Activated T-cell treated with anti-CD3 and anti-CD28 coated beads, Interleukin-2, amount 50 U/mL, for 4 hours (primary cell): ENCODE data around the gene DSCAML1. TPM values are rescaled to one million over a fixed set of nuclear protein-coding genes. Genes with fewer than 3 reads are reported as not detected.

Experiments used
- ATAC-seq, 2 donors: fragments of 200-7000 bp; cut with Tn5 transposase; one replicate each; pipeline ENCODE4 v1.10.0; 2021
- DNase-seq: peaks from one replicate; pipeline ENCODE4 v3.0.0-alpha.2; 2020
- H3K27me3 Mint-ChIP-seq: one replicate; pipeline ENCODE4 v1.8.0; 2021; ENCODE audit warnings: low read depth, mixed read lengths
- H3K36me3 Mint-ChIP-seq: one replicate; pipeline ENCODE4 v1.8.0; 2022; ENCODE audit warnings: mixed read lengths; ENCODE audit not compliant: insufficient read depth
- H3K4me1 Mint-ChIP-seq: one replicate; pipeline ENCODE4 v1.8.0; 2021; ENCODE audit warnings: low read depth, mixed read lengths
- H3K4me3 Mint-ChIP-seq: one replicate; pipeline ENCODE4 v1.8.0; 2021; ENCODE audit warnings: mild to moderate bottlenecking, moderate library complexity, mixed read lengths
- H3K9me3 Mint-ChIP-seq: one replicate; pipeline ENCODE4 v1.8.0; 2021; ENCODE audit warnings: mixed read lengths
- total RNA-seq, 3 donors: library from RNA; stranded (reverse); gene quantifications; one replicate each; pipeline ENCODE4 v1.2.1, GENCODE V29; 2021

Gene DSCAML1
- total RNA-seq, 3 donors from 2014 or later: not detected

DNA sequence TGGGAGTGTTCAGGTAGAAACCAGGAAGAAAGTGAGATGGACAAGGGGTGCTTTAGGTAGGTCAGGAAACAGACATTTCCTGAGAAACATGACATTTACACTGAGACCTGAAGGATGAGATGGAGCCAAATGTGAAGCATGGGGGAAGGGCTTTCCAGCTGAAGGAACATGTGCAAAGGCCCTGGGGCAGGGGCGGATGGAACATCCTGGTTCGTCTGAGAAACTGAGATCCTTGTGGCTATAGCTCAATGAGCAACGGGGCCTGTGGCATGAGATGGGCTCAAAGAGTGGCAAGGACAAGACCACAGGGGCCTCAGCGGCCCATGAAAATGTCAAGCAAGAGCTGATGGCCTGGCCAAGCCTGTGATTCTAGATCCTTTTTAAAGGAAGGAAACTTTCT lies 127.4 kb downstream of the DSCAML1 start:
- DNase-seq (no peak), ATAC-seq (no peak)
- peaks cover 8% of the 10 kb centered on the region for H3K27me3 Mint-ChIP-seq
- H3K4me1 Mint-ChIP-seq: no peaks in the 10 kb centered on the region
- H3K4me3 Mint-ChIP-seq: no peak overlapping the region
- H3K36me3 Mint-ChIP-seq: no peaks in the 10 kb centered on the region
- H3K9me3 Mint-ChIP-seq: no peaks in the 10 kb centered on the region

DNA sequence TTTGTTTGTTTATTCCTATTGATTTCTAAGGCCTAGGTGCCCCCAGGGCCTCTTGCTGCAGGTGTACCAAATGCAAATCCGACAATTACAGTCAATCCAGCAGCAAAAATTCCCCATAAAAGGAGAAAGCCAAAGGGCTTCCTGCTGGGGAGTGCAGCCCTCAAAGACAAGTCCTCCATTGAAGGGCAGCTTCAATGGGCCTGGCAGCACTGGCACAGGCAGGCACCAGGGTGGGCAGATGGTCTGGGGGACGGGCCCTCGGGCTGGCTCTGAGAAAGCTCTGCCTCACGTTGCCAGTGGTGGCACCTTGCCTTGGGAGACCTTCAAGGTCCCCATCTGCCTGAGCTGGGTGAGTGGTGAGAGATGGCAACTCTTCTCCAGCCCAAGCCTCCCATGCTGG lies 128.0 kb downstream of the DSCAML1 start:
- Mint-ChIP-seq H3K4me1 (no peaks in the 10 kb centered on the region), H3K4me3 (no peak overlapping the region), H3K27me3 (peaks cover 7% of the 10 kb centered on the region), H3K9me3 (no peaks in the 10 kb centered on the region), H3K36me3 (no peaks in the 10 kb centered on the region)
- DNase-seq (no peak), ATAC-seq (no peak)

DNA sequence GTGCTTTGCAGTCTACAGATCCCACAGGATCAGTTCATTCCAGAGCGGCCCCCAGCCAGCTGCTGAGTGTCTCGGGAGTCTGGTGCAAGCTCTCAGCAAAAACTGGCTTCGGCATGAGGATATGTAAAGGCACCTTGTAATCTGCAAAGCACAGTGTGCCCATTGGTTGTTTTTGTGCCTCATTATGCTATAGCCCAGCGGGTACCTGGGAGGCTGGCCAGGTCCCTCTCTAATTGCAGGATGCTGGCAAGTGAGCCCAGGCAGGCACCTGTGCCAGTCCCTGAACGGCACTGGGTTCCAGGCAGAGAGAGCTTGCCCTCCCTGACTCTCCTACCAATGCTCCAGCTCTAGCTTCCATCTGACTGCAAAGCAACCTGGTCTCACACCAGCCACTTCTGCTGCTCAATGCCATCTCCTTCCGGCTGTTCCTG lies 128.7 kb downstream of the DSCAML1 start:
- no peak for DNase-seq
- Mint-ChIP-seq H3K4me3 (no peak overlapping the region), H3K9me3 (no peaks in the 10 kb centered on the region), H3K27me3 (peaks cover 8% of the 10 kb centered on the region), H3K4me1 (no peaks in the 10 kb centered on the region), H3K36me3 (no peaks in the 10 kb centered on the region)
- ATAC-seq: no peak

DNA sequence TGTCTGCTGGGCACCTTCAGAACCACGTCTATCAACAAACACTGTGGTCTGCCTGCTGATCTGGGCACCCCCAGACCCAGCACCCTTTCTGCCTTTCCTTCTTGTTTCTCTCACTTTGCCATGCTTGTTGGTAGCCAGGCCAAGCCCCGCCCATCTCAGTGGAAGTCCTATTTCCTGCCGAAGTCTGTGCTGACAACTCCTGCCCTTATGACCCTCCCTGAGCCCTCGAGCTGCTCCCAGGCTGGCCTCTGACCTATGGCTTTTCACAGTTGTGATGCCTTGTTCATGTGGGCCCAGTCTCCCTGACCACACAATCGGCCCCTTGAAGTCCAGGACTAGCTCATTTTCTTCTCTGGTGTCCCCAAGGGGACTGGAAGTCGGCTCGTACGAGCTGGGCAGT lies 132.1 kb downstream of the DSCAML1 start:
- DNase-seq: no peak
- peaks cover 5% of the 10 kb centered on the region for H3K27me3 Mint-ChIP-seq
- no peaks in the 10 kb centered on the region for H3K36me3 Mint-ChIP-seq
- ATAC-seq: no peak
- no peaks in the 10 kb centered on the region for H3K9me3 Mint-ChIP-seq
- no peaks in the 10 kb centered on the region for H3K4me1 Mint-ChIP-seq
- no peak overlapping the region for H3K4me3 Mint-ChIP-seq

DNA sequence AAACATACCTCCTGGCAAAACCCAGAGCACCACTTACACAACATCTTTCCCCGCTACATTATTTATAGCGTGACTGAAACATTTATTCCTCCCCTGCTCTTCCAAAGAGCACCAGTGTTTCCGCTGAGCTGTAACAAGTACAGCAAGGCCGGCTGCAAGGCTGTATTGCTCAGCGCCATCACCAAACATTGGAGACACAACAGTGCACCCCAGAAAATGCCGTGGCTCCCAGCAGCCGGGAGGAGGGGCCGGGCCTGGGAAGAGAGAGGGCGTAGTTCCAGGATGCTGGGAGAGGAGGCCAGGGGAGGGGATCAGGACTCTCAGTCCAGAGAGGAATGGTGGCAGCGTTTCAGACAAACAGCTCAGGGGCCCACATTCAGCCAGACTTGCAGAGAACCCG lies 133.2 kb downstream of the DSCAML1 start:
- Mint-ChIP-seq H3K36me3 (no peaks in the 10 kb centered on the region), H3K27me3 (peaks cover 5% of the 10 kb centered on the region), H3K4me3 (no peak overlapping the region), H3K4me1 (no peaks in the 10 kb centered on the region), H3K9me3 (no peaks in the 10 kb centered on the region)
- ATAC-seq (no peak), DNase-seq (no peak)

DNA sequence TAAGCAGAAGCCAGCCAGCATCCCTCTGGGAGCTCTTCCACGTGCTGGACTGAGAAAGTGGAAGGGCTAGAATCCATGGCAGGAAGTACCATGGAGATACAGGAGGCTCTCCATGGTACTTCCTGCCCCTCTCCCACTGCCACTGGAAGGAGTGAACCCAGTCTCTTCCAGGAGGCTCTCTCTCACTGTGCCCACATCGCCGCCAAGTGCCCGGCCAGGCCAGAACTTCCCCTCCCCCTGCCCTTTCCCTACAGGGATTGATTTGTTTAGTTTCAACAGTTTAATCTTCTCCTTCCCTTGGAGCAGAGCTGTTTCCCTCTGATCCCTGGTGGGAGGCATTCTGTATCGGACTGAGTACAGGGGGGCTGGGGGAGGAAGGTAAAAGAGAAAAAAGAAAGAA lies 133.6 kb downstream of the DSCAML1 start:
- Mint-ChIP-seq H3K27me3 (peaks cover 5% of the 10 kb centered on the region), H3K4me3 (no peak overlapping the region), H3K36me3 (no peaks in the 10 kb centered on the region), H3K9me3 (no peaks in the 10 kb centered on the region), H3K4me1 (no peaks in the 10 kb centered on the region)
- DNase-seq (no peak), ATAC-seq (no peak)

DNA sequence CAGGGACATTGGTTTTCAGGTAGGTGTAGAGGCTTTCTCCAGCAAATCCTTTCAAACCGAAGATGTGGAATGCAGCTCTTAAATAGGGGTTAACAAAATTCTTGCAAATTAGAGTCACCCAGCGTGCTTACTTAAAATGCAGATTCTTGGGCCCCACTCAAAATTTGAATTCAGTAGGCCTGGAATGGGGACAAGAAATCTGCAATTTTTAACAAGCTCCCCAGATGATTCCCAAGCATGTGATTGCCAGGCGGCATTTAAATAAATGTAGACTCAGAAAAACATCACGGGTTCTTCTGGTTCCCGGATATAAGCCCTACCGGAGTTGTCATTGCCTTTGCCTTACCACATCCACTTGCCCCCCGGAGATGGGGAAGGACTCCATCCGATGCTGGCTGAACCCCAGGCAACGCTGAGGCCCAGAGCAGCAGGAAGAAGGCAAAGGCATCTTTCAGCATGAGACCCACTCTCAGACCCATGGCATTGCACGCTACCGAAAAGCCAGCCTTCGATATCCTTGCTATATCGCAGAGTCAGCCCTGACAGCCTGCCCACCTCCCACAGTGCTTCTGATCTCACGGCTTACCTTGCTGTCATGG lies 134.2 kb downstream of the DSCAML1 start:
- no peaks in the 10 kb centered on the region for H3K4me1 Mint-ChIP-seq
- no peaks in the 10 kb centered on the region for H3K36me3 Mint-ChIP-seq
- DNase-seq (no peak), ATAC-seq (no peak)
- no peak overlapping the region for H3K4me3 Mint-ChIP-seq
- H3K27me3 Mint-ChIP-seq: peaks cover 7% of the 10 kb centered on the region
- no peaks in the 10 kb centered on the region for H3K9me3 Mint-ChIP-seq

DNA sequence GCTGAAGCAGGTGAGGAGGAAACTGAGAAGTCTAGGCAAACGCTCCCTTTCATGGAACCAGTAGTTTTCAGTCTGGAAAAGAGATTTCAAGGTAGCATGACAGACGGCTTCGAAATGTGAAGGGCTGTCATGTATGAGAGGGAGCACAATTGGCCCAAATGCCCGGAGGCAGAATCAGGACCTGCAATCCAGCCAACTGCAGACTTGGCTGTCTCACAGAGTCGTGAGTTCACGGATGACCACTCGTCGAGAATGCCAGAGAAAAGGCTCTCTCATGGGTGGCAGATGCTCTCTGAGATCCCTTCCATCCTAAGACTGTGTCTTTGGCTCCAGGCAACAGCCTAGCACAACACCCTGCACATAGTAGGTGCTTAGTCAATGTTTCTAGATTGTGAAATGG lies 134.8 kb downstream of the DSCAML1 start:
- Mint-ChIP-seq H3K4me1 (no peaks in the 10 kb centered on the region), H3K27me3 (peaks cover 10% of the 10 kb centered on the region), H3K4me3 (no peak overlapping the region), H3K36me3 (no peaks in the 10 kb centered on the region), H3K9me3 (no peaks in the 10 kb centered on the region)
- no peak for DNase-seq
- ATAC-seq: no peak

DNA sequence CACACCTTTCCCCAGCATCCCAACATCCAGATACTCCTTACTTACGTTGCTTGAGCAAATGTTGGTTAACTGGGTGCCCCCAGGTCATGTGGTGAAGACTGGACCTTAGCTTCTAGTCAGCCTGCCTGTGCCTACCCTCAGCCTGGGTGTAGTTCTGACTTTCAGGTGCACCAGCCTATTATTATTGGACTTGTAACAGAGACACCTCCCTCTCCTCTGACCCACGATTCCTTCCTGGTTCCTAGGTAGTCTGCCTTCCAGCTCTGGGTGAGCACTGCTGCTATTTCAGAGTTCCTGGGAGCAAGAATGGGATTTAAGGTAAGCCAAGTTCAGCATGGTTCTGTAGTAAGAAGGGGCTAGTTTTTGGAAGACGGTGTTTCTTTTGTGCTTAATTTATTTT lies 138.2 kb downstream of the DSCAML1 start:
- Mint-ChIP-seq H3K9me3 (no peaks in the 10 kb centered on the region), H3K36me3 (no peaks in the 10 kb centered on the region), H3K4me3 (no peak overlapping the region), H3K4me1 (no peaks in the 10 kb centered on the region), H3K27me3 (peaks cover 10% of the 10 kb centered on the region)
- ATAC-seq (no peak), DNase-seq (no peak)

DNA sequence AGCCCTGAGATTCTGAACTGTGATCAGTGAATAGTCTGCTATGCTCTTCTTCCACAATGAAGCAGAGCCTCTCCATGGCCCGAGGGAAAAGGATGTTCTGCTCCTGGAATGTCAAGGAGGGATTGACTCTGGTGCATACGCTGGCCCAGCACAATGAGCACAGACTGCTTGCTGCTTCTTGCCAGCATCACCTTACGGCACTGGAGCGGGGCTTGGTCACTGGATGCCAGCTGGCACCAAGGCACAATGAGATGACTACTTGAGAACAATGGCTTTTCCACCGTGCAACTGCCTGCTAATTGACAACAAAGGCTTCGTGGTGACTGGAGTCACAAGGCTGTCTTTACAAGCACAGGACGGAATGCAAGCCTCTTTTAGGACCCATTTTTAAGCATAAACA lies 139.2 kb downstream of the DSCAML1 start:
- DNase-seq (no peak), ATAC-seq (no peak)
- H3K4me1 Mint-ChIP-seq: no peaks in the 10 kb centered on the region
- H3K4me3 Mint-ChIP-seq: no peak overlapping the region
- no peaks in the 10 kb centered on the region for H3K9me3 Mint-ChIP-seq
- no peaks in the 10 kb centered on the region for H3K36me3 Mint-ChIP-seq
- peaks cover 4% of the 10 kb centered on the region for H3K27me3 Mint-ChIP-seq

DNA sequence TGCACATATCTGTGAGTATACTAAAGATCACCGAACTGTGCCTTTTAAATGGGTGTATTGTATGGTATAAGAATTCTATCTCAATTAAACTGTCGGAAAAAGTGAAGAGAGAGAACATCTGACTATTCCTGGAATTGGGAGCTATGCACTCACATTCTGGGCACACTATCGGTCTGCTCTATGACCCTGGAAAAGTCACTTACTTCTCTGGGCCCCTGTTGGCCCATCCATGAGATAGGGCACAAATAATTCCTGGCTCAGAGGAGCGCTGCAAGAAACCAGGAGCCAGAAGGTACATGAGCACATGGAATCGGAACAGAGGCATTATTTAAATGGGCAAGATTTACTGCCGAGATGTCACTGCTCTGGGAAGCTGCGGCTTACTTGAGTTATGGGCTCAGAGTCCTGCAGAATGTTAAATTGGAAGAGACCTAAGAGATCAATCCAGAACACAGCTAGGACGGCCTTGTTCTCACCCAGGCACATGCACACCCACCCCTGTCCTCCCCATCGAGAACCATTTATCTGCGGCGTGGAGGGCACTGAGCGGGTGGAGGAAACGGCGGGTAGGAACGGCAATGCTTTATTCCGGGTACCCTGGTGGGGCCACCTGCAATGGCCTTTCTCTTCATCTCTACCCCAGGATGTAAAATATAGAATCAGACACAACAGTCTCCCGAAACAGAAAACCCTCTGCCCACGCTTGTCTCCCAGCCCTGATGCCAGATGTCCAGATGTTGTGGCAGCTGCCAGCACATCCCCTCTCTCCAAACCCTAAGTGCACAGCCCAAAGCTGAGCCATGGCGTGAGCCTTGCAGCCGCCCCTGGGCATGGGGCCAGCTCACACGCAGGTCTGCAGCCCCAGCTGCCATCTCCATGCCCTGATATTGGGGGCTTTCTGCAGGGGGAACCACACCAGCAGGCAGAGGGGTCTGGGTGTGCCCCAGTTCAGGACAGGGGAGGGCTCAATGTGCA lies 142.4 kb downstream of the DSCAML1 start:
- peaks cover 4% of the 10 kb centered on the region for H3K27me3 Mint-ChIP-seq
- H3K4me1 Mint-ChIP-seq: no peaks in the 10 kb centered on the region
- H3K9me3 Mint-ChIP-seq: no peaks in the 10 kb centered on the region
- H3K4me3 Mint-ChIP-seq: no peak overlapping the region
- DNase-seq (no peak), ATAC-seq (no peak)
- H3K36me3 Mint-ChIP-seq: no peaks in the 10 kb centered on the region

DNA sequence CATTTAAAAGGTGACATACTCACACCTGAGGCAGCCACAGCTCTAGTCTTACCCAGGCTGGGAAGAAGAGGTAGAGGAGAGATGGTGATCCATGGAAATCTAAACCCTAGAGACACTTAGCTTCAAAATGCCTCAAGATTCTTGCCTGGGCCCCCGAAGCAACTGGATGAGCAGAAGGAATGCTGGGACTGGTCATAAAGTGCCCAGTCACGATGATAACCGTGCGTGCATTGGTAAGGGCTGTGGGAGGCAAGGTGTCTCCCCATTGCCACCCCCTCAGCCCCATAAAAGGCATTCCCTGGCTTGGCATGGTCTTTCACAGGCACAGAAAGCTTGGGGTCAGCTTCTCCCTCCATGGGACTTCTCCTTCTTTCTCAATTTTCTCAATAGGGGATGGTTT lies 144.5 kb downstream of the DSCAML1 start:
- Mint-ChIP-seq H3K27me3 (peaks cover under 1% of the 10 kb centered on the region), H3K4me1 (no peaks in the 10 kb centered on the region), H3K4me3 (no peak overlapping the region), H3K36me3 (no peaks in the 10 kb centered on the region), H3K9me3 (no peaks in the 10 kb centered on the region)
- DNase-seq: no peak
- ATAC-seq: no peak

DNA sequence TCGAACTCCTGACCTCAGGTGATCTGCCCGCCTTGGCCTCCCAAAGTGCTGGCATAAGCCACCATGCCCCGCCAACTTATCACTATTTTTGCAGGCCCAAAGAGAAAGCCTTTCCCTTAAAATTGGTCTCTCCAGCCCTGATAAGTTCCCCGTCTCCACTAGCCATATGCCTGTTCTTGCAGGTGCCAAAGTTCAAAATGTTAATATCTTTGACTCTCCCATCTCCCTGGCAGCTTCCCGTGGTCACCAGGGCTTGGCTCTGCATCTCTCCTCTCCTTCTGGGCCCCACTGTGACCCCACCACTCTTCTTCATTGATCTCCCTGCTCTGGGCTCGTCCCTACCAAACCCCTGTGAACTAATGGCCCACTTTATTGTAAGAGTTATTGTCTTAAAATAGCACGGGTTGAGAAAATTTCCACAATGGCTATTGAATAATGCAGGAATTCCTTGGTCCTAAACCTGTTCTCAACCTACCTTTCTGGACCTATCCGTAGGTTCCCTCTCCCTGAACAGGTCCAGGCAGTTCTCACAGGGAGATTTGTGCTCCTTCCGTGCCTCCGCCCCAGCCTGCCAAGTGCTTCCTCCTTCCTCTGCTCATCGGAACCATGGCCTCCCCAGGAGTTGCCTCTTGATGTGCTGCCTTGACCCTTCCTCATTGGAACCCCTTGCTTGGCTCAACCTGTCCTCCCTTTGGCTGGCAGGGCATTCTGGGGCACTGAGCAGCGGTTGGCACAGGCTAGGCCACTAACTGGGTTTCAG lies 147.5 kb downstream of the DSCAML1 start:
- H3K4me3 Mint-ChIP-seq: no peak overlapping the region
- no peaks in the 10 kb centered on the region for H3K9me3 Mint-ChIP-seq
- H3K4me1 Mint-ChIP-seq: no peaks in the 10 kb centered on the region
- no peak for DNase-seq
- peaks cover under 1% of the 10 kb centered on the region for H3K27me3 Mint-ChIP-seq
- no peaks in the 10 kb centered on the region for H3K36me3 Mint-ChIP-seq
- no peak for ATAC-seq

DNA sequence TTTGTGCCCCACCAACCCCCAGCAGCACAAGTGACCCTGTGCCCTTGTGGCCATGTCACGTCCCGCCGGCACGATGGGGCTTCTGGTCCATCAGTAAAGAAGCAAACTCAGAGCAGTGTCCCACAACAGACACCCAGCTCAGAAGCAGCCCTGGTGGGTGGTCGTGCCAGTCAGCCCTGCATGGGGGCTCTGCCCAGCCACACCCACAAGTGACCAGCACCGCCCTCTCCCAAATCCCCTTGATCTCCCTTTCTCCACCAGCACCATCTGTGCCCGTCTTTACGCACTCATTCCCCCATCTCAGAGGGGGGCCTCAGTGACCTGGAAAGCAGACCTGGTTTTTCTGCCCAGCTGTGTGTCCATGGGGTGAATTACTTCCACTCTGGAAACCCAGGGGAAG lies 149.1 kb downstream of the DSCAML1 start:
- Mint-ChIP-seq H3K4me3 (no peak overlapping the region), H3K27me3 (peaks cover 2% of the 10 kb centered on the region), H3K4me1 (no peaks in the 10 kb centered on the region), H3K9me3 (no peaks in the 10 kb centered on the region), H3K36me3 (no peaks in the 10 kb centered on the region)
- ATAC-seq (no peak), DNase-seq (no peak)
